Upper lobe of right lung (tissue), 1 donor: ENCODE results near the gene LRRN2. TPM values are rescaled to one million over a fixed set of nuclear protein-coding genes. Genes with fewer than 3 reads are reported as not detected.

Experiments used
- ATAC-seq: fragments of 200-7000 bp; cut with Tn5 transposase; one replicate; pipeline ENCODE4 v1.9.1; 2020; ENCODE audit warnings: mild to moderate bottlenecking, moderate library complexity
- DNase-seq: peaks from one replicate; pipeline ENCODE4 v3.0.0-alpha.2; 2020
- H3K27ac ChIP-seq: fragments of 200-600 bp; one replicate; pipeline ENCODE4 v1.8.0; 2022
- H3K27me3 ChIP-seq: fragments of 200-600 bp; one replicate; pipeline ENCODE4 v1.8.0; 2022; ENCODE audit warnings: mild to moderate bottlenecking
- H3K36me3 ChIP-seq: fragments of 200-600 bp; one replicate; pipeline ENCODE4 v1.8.0; 2022
- H3K4me1 ChIP-seq: fragments of 200-600 bp; one replicate; pipeline ENCODE4 v1.8.0; 2022
- H3K4me3 ChIP-seq: fragments of 200-600 bp; one replicate; pipeline ENCODE4 v1.8.0; 2022; ENCODE audit warnings: mild to moderate bottlenecking
- H3K9me3 ChIP-seq: fragments of 200-600 bp; one replicate; pipeline ENCODE4 v1.8.0; 2022
- CTCF ChIP-seq: fragments of 200-600 bp; IDR thresholded peaks from one replicate; pipeline ENCODE4 v1.8.0; 2022; ENCODE audit warnings: antibody characterized with exemption
- intact Hi-C: fragments of 100-400 bp; cut with DNase I; formaldehyde crosslinking; loops from one replicate; pipeline ENCODE4 v1.11.0; 2022
- total RNA-seq: library from RNA; stranded (reverse); fragmentation: NEBNext Ultra II Directional; extraction: Animal tissue kit (Norgen Biotek cat#: 25700); gene quantifications from one replicate; pipeline ENCODE4 v1.2.1, GENCODE V29; 2021
- donor health status: DM: no; HTN: yes; CAD: no; lungs with severe emphysema.

LRRN2 gene
- total RNA-seq, 1 donor from 2014 or later = 3.2 TPM

DNA sequence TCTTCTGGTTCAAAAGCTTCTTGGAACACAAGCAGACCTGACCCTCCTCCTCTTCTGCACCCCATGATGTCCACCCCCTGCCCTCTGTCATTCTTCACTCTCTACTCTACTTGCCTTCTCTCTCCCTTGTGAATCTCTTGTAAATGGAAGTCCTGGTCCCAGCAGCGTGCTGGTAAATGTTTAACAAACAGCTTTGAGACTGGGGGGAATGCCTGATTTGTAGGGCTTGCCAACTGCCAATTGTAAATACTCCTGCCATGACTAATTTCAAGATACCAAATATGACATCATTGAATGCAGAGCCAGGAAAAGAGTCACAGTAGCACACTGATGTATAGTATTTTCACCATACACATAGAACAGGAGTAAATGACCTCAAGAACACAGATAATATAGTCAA is 40.9 kb upstream of the LRRN2 start:
- peaks cover 13% of the 10 kb centered on the region for H3K27me3 ChIP-seq
- ATAC-seq = no peak
- no peaks in the 10 kb centered on the region for H3K9me3 ChIP-seq
- no peaks in the 10 kb centered on the region for H3K4me1 ChIP-seq
- no peaks in the 10 kb centered on the region for H3K36me3 ChIP-seq
- TF ChIP-seq CTCF = no peak
- intact Hi-C loops = no loop called here
- DNase-seq = no peak
- no peak overlapping the region for H3K4me3 ChIP-seq
- H3K27ac ChIP-seq = no peak overlapping the region

DNA sequence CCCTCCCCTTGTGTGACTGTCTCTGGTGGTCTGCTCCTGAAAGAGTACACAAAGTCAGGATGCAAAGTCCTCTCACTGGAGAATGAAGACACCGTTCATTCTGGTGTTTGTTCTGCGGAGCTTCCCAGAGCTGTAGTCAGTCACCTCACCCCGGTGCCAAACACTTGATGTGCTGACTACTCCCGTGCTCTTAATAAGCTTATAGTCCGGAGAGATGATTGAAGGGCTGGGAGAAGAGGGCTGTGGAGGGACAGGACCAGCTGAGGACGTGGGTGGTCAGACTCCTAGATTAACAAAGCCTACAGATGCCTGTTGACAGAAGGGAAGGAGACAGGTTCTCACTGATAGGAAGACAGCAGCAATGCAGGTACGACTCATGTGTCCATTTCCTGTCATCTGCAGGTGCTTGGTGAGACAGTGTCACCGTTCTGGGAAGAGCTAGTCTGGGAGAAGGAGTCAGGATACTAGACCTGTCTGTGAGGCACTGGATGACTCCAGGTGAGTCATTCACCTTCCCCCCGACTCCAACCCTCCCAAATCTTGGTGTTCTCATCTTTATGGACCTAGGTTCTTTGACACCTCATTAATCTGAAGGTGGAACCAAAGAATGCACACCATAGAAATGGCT is 40.4 kb upstream of the LRRN2 start:
- Histone ChIP-seq H3K9me3 (no peaks in the 10 kb centered on the region), H3K27ac (no peak overlapping the region), H3K4me3 (no peak overlapping the region), H3K36me3 (no peaks in the 10 kb centered on the region), H3K4me1 (no peaks in the 10 kb centered on the region), H3K27me3 (peaks cover 13% of the 10 kb centered on the region)
- TF ChIP-seq CTCF = no peak
- ATAC-seq (no peak), DNase-seq (no peak)
- intact Hi-C loops = no loop called here

DNA sequence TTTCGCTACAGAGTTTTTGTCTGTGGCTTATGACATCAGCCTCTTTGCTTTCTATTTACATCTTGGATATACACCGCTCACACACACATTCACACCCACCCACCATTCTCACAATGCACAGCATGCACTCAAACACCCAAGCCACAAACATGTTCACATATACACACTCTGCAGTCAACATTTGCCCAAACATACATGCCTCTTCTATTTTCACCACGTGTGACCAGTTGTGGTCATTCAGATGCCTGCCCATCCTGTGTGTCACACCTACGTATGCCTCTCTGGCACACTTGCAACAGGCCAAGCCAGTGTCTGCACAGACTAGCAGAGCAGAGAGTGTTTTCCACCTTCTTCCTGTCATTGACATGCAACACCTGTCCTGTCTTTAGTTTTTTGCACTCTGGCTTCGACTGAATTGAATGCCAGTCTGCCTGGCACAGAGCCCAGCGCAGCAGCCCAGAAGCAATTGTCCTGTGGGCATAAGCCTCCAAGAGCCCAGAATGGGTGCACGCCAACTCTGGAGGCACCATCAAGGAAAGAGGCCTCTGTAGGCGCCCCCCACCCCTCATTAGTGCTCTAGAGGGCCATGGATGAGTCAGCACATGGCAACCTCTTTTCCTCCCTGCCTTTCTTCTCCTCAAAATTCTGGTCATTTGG is 37.7 kb upstream of the LRRN2 start:
- TF ChIP-seq CTCF = no peak
- no peak for DNase-seq
- no peaks in the 10 kb centered on the region for H3K36me3 ChIP-seq
- ATAC-seq = no peak
- H3K27me3 ChIP-seq = no peaks in the 10 kb centered on the region
- intact Hi-C loops = no loop called here
- H3K27ac ChIP-seq = no peak overlapping the region
- H3K9me3 ChIP-seq = no peaks in the 10 kb centered on the region
- no peak overlapping the region for H3K4me3 ChIP-seq
- no peaks in the 10 kb centered on the region for H3K4me1 ChIP-seq

- no peak for TF ChIP-seq CTCF
- H3K27me3 ChIP-seq = no peaks in the 10 kb centered on the region
- no peak overlapping the region for H3K27ac ChIP-seq
- no peaks in the 10 kb centered on the region for H3K9me3 ChIP-seq
- DNase-seq (no peak), ATAC-seq (no peak)
- intact Hi-C loops = no loop called here
- H3K4me3 ChIP-seq = no peak overlapping the region
- no peaks in the 10 kb centered on the region for H3K4me1 ChIP-seq
- H3K36me3 ChIP-seq = no peaks in the 10 kb centered on the region
These were observed 36.0 kb upstream of the LRRN2 start for GRCh38 chr1:204721373-204722055.

DNA sequence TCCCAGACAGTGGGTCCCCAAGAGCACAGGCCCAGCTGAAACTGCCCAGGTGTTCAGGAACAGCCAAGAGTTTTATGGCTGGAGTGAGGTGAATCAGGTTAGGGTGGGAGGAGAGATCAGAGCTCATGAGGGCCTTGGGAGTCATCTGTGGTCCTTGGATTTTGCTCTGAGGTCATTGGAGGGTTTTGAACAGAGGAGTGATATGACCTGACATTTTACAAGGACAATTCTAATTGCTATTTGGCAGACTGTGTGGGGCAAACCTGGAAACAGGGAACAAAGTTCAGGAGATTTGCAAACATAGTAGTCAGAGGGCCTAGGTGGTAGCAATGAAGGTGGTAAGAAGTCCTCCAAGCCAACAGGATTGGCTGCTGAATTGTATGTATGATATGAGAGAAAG is 31.1 kb upstream of the LRRN2 start:
- H3K4me1 ChIP-seq = peaks cover 7% of the 10 kb centered on the region
- no peaks in the 10 kb centered on the region for H3K9me3 ChIP-seq
- no peak for ATAC-seq
- H3K27ac ChIP-seq = no peak overlapping the region
- DNase-seq = no peak
- no peaks in the 10 kb centered on the region for H3K36me3 ChIP-seq
- no peak overlapping the region for H3K4me3 ChIP-seq
- TF ChIP-seq CTCF = no peak
- intact Hi-C loops = no loop called here
- peaks cover 16% of the 10 kb centered on the region for H3K27me3 ChIP-seq
